CD1c-positive myeloid dendritic cell (primary cell): Measurements from ENCODE around the gene FGF14.

ENCODE experiments used
- DNase-seq: peaks from one replicate; pipeline ENCODE4 v3.0.0-alpha.2; 2016; ENCODE audit errors: extremely low spot score

The FGF14 gene

GRCh38 chr13:102401766-102402165 is at the start of gene FGF14:
FGF14 (minus strand) TSS chr13:102402048.
- no peak for DNase-seq

- no peak for DNase-seq
Measured at GRCh38 chr13:102443249-102443648, 41.4 kb upstream of the FGF14 start.

GRCh38 chr13:102441085-102441484 is 39.2 kb upstream of the FGF14 start:
- no peak for DNase-seq

GRCh38 chr13:102440259-102440936 is 38.5 kb upstream of the FGF14 start:
- DNase-seq, result no peak

- DNase-seq, result no peak
Measured at GRCh38 chr13:102422690-102423089, 20.8 kb upstream of the FGF14 start.

GRCh38 chr13:102405499-102406100 is 3.8 kb upstream of the FGF14 start:
- no peak for DNase-seq

GRCh38 chr13:102402290-102402689 is 442 bp upstream of the FGF14 start:
- no peak for DNase-seq

GRCh38 chr13:102401265-102401664 is 583 bp downstream of the FGF14 start:
- DNase-seq, result no peak

GRCh38 chr13:102400675-102401145 is 1.1 kb downstream of the FGF14 start:
- no peak for DNase-seq

- DNase-seq, result no peak
Measured at GRCh38 chr13:102399791-102400674, 1.8 kb downstream of the FGF14 start.

- no peak for DNase-seq
Measured at GRCh38 chr13:102395939-102396338, 5.9 kb downstream of the FGF14 start.

- DNase-seq, result no peak
Measured at GRCh38 chr13:102395174-102395573, 6.7 kb downstream of the FGF14 start.

- DNase-seq, result peak; percentile 94
Measured at GRCh38 chr13:102394158-102395053, 7.4 kb downstream of the FGF14 start.

- DNase-seq, result peak; percentile 3
Measured at GRCh38 chr13:102392481-102393209, 9.2 kb downstream of the FGF14 start.

GRCh38 chr13:102386461-102386860 is 15.4 kb downstream of the FGF14 start:
- no peak for DNase-seq

- no peak for DNase-seq
Measured at GRCh38 chr13:102380012-102380411, 21.8 kb downstream of the FGF14 start.

GRCh38 chr13:102376318-102376717 is 25.5 kb downstream of the FGF14 start:
- no peak for DNase-seq

- no peak for DNase-seq
Measured at GRCh38 chr13:102374726-102375125, 27.1 kb downstream of the FGF14 start.

GRCh38 chr13:102374233-102374632 is 27.6 kb downstream of the FGF14 start:
- DNase-seq, result no peak

GRCh38 chr13:102373221-102373620 is 28.6 kb downstream of the FGF14 start:
- no peak for DNase-seq

- DNase-seq, result no peak
Measured at GRCh38 chr13:102369302-102369701, 32.5 kb downstream of the FGF14 start.
